ENCODE data around the gene MPZL2.

Gene MPZL2

GRCh38 chr11:118229274-118229847, 34.7 kb downstream of the MPZL2 start:
- H3K9me3 ChIP-seq (ENCODE audit: control insufficient read depth, low read length), result no peaks in the 10 kb centered on the region
- peaks cover 6% of the 10 kb centered on the region for H3K4me1 ChIP-seq (ENCODE audit: control insufficient read depth, insufficient read depth, low read length)

DNA sequence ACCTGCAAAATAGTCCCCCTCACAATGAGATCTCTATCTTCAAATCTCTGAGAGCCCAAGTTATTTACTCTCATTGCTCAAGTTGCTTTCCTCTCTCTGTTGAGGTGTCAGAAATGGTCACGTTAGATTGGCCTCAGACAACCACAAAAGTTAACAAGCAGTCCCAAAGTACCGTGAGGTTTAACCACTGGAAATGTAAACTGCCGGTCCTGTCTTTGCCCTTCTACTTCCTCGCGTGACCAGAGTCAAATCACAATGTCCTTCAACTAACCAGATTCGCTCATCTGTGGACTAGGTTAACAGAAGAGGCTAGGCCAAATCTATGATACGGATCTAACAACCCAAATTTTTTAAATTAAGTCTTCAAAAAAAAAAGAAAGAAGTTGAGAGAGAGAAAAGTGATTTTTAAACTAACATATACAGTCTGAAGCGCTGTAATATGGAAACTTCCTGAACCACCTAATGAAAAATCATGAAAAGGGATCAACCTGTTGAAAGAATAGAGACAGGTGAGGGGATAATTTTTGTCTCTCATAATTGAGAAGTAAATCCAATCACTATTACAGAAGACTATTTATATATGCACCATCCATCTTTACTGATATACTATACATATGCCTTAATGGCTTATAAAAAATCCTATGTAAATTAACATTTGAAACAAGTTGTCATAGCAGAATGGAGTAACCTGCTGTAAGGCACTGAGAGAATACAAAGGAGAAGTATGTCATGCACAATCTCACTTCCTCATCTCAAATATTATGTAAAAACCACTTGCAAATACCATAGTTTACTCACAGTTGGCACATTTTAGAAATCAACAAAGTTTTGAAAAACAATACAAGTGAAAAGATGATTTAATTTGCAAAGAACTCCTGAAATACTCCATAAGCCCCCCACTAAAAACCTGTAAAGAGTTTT, 36.0 kb downstream of the MPZL2 start:
- peaks cover 13% of the 10 kb centered on the region for H3K4me1 ChIP-seq (ENCODE audit: control insufficient read depth, insufficient read depth, low read length)
- H3K4me3 ChIP-seq (ENCODE audit: low read length), result no peak overlapping the region
- no peak for DNase-seq (ENCODE audit: low read depth)
- H3K9ac ChIP-seq (ENCODE audit: low read length), result no peak overlapping the region
- peaks cover 9% of the 10 kb centered on the region for H3K27me3 ChIP-seq (replicated peaks; ENCODE audit: control insufficient read depth, insufficient read depth, low read length)
- no peaks in the 10 kb centered on the region for H3K9me3 ChIP-seq (ENCODE audit: control insufficient read depth, low read length)
- no peaks in the 10 kb centered on the region for H3K36me3 ChIP-seq (ENCODE audit: control insufficient read depth, insufficient read depth, low read length, severe bottlenecking)

More at GRCh38 chr11:118229274-118229847, 34.7 kb downstream of the MPZL2 start:
- DNase-seq (ENCODE audit: low read depth), result no peak
- H3K27me3 ChIP-seq (replicated peaks; ENCODE audit: control insufficient read depth, insufficient read depth, low read length), result peaks cover 4% of the 10 kb centered on the region
- H3K4me3 ChIP-seq (ENCODE audit: low read length), result no peak overlapping the region
- H3K9ac ChIP-seq (ENCODE audit: low read length), result no peak overlapping the region
- no peaks in the 10 kb centered on the region for H3K36me3 ChIP-seq (ENCODE audit: control insufficient read depth, insufficient read depth, low read length, severe bottlenecking)

- H3K4me1 ChIP-seq (ENCODE audit: control insufficient read depth, insufficient read depth, low read length), result peaks cover 13% of the 10 kb centered on the region
- no peaks in the 10 kb centered on the region for H3K9me3 ChIP-seq (ENCODE audit: control insufficient read depth, low read length)
- H3K4me3 ChIP-seq (ENCODE audit: low read length), result no peak overlapping the region
- no peak overlapping the region for H3K9ac ChIP-seq (ENCODE audit: low read length)
- peaks cover 9% of the 10 kb centered on the region for H3K27me3 ChIP-seq (replicated peaks; ENCODE audit: control insufficient read depth, insufficient read depth, low read length)
- H3K36me3 ChIP-seq (ENCODE audit: control insufficient read depth, insufficient read depth, low read length, severe bottlenecking), result no peaks in the 10 kb centered on the region
- DNase-seq (ENCODE audit: low read depth), result no peak
Measured at GRCh38 chr11:118226781-118227180, 37.3 kb downstream of the MPZL2 start.

DNA sequence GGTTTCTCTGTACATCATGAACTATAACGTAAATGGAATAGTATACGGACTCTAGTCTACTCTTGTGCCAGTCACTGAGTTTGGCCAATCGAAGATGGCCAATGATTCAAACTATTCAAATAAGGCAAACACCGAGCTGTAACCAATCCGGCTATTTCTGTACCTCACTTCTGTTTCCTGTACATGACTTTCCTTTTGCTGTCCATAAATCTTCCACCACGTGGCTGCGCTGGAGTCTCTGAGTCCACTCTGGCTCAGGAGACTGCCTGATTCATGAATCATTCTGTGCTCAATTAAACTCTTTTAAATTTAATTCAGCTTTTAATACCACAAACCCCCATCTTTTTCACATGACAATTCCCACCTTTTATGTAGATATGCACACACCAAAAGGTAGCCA, 37.8 kb downstream of the MPZL2 start:
- DNase-seq (ENCODE audit: low read depth), result no peak
- no peak overlapping the region for H3K9ac ChIP-seq (ENCODE audit: low read length)
- H3K36me3 ChIP-seq (ENCODE audit: control insufficient read depth, insufficient read depth, low read length, severe bottlenecking), result no peaks in the 10 kb centered on the region
- peaks cover 13% of the 10 kb centered on the region for H3K4me1 ChIP-seq (ENCODE audit: control insufficient read depth, insufficient read depth, low read length)
- H3K27me3 ChIP-seq (replicated peaks; ENCODE audit: control insufficient read depth, insufficient read depth, low read length), result peaks cover 13% of the 10 kb centered on the region
- H3K9me3 ChIP-seq (ENCODE audit: control insufficient read depth, low read length), result no peaks in the 10 kb centered on the region
- no peak overlapping the region for H3K4me3 ChIP-seq (ENCODE audit: low read length)

DNA sequence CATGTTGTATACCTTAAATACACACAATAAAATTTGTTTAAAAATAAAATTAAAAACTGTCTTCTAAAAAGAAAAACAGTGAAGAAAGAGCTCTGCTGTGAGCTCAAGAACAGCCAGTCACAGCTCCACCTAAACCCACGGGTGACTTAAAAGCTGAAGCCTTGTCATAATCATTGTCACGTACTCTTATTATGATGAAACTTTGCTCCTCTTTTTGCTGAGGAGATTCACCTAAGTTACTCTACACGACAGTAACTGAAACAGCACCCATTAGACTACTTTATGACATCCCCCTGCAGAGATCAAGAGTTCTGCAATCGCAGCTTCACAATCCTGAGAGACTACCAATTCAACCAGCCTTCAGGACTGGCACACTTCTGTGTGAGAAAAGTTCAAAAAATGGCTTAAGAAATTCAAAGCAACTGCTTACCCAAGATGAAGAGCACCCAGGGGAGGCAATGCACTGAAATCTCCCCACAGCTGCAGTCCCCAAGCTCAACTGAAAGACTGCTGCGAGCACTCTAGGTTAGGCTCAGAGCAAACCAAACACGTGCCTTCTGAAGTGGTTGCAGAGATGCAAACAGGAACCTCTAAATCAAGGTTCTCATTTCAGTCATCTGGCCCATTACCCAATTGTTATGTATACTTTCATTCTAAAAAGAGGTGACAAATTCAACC, 39.4 kb downstream of the MPZL2 start, which contains the start of gene JAML:
TSS of gene JAML (minus strand) at position 501 of the 678 bp plus-strand sequence. CDS start 10,145 bp downstream, outside the sequence.
- DNase-seq (ENCODE audit: low read depth), result no peak
- no peak within 1 kb of the TSS for H3K9ac ChIP-seq (ENCODE audit: low read length)
- peaks cover 29% of the 10 kb centered on the region for H3K27me3 ChIP-seq (replicated peaks; ENCODE audit: control insufficient read depth, insufficient read depth, low read length)
- no peak within 1 kb of the TSS for H3K4me3 ChIP-seq (ENCODE audit: low read length)
- H3K9me3 ChIP-seq (ENCODE audit: control insufficient read depth, low read length), result no peaks in the 10 kb centered on the region
- no peaks in the 10 kb centered on the region for H3K36me3 ChIP-seq (ENCODE audit: control insufficient read depth, insufficient read depth, low read length, severe bottlenecking)
- H3K4me1 ChIP-seq (ENCODE audit: control insufficient read depth, insufficient read depth, low read length), result peaks cover 13% of the 10 kb centered on the region

DNA sequence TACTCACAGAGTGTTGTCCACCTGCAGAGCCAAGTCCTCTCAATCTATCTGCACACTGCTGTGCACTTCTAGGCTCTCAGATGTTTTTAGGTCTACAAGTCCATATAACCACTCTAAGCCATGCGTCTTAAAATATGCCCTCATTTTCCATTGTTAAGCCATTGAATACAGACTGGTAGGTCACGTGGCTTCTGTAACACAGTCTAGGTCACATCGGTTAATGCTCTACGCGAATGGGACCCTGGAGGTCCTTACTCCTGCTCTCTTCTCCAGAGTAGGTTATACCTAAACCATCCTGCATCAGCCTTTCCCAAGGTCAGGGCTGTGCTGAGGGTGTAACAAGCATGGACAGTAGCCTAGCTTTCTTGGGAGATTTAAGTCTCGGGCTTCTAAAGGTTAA, 40.1 kb downstream of the MPZL2 start:
- no peaks in the 10 kb centered on the region for H3K9me3 ChIP-seq (ENCODE audit: control insufficient read depth, low read length)
- H3K4me1 ChIP-seq (ENCODE audit: control insufficient read depth, insufficient read depth, low read length), result peaks cover 13% of the 10 kb centered on the region

DNA sequence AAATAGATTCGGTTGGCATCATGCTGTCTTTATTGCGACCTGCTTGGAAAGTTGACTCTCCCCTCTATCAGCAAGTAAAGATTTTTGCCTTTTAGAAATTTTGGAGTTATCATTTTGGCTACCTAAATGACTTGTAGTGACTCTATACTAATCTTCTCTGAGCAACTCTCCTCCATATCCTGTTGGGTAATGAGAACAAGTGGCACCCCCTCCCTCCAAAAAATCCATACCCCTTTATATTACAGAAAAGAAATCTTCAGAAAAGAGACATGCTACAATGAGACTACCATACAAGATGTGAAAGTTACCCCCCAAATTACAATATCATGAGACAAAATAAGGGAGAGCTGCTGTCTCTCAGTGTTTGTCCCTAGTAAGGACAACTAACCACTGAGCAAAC, 40.5 kb downstream of the MPZL2 start:
- no peak for DNase-seq (ENCODE audit: low read depth)
- Histone ChIP-seq H3K4me3 (ENCODE audit: low read length) (no peak overlapping the region), H3K36me3 (ENCODE audit: control insufficient read depth, insufficient read depth, low read length, severe bottlenecking) (no peaks in the 10 kb centered on the region), H3K27me3 (replicated peaks; ENCODE audit: control insufficient read depth, insufficient read depth, low read length) (peaks cover 34% of the 10 kb centered on the region), H3K9me3 (ENCODE audit: control insufficient read depth, low read length) (no peaks in the 10 kb centered on the region), H3K4me1 (ENCODE audit: control insufficient read depth, insufficient read depth, low read length) (peaks cover 13% of the 10 kb centered on the region), H3K9ac (ENCODE audit: low read length) (no peak overlapping the region)

More for the DNA sequence above, 40.1 kb downstream of the MPZL2 start:
- H3K27me3 ChIP-seq (replicated peaks; ENCODE audit: control insufficient read depth, insufficient read depth, low read length), result peaks cover 34% of the 10 kb centered on the region
- H3K36me3 ChIP-seq (ENCODE audit: control insufficient read depth, insufficient read depth, low read length, severe bottlenecking), result no peaks in the 10 kb centered on the region
- DNase-seq (ENCODE audit: low read depth), result no peak
- H3K4me3 ChIP-seq (ENCODE audit: low read length), result no peak overlapping the region
- H3K9ac ChIP-seq (ENCODE audit: low read length), result no peak overlapping the region

DNA sequence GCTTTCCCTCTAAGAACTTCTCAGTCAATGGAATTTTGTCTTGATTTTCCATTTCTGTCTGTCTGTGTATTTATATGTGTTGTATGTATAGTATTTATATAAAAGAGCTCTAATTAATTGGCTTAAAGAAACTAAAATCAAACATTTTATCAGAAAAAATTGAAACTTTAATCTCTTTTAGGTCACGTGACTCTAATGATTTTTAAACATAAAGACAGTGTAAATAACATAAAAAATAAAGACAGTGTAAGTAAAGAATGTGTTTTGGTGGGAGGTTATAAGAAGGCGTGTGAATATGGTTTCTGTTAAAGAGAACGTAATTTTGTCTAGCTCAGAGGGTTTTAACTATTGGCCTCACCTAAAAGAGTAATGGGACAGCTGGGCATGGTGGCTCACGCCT, 41.7 kb downstream of the MPZL2 start:
- no peak for DNase-seq (ENCODE audit: low read depth)
- Histone ChIP-seq H3K9me3 (ENCODE audit: control insufficient read depth, low read length) (no peaks in the 10 kb centered on the region), H3K4me1 (ENCODE audit: control insufficient read depth, insufficient read depth, low read length) (peaks cover 13% of the 10 kb centered on the region), H3K9ac (ENCODE audit: low read length) (no peak overlapping the region), H3K27me3 (replicated peaks; ENCODE audit: control insufficient read depth, insufficient read depth, low read length) (peaks cover 34% of the 10 kb centered on the region), H3K36me3 (ENCODE audit: control insufficient read depth, insufficient read depth, low read length, severe bottlenecking) (no peaks in the 10 kb centered on the region), H3K4me3 (ENCODE audit: low read length) (no peak overlapping the region)

GRCh38 chr11:118221419-118221818, 42.7 kb downstream of the MPZL2 start:
- H3K36me3 ChIP-seq (ENCODE audit: control insufficient read depth, insufficient read depth, low read length, severe bottlenecking), result no peaks in the 10 kb centered on the region
- H3K9me3 ChIP-seq (ENCODE audit: control insufficient read depth, low read length), result no peaks in the 10 kb centered on the region
- peaks cover 42% of the 10 kb centered on the region for H3K27me3 ChIP-seq (replicated peaks; ENCODE audit: control insufficient read depth, insufficient read depth, low read length)
- H3K4me1 ChIP-seq (ENCODE audit: control insufficient read depth, insufficient read depth, low read length), result peaks cover 7% of the 10 kb centered on the region
- H3K9ac ChIP-seq (ENCODE audit: low read length), result no peak overlapping the region
- no peak overlapping the region for H3K4me3 ChIP-seq (ENCODE audit: low read length)
- DNase-seq (ENCODE audit: low read depth), result no peak

DNA sequence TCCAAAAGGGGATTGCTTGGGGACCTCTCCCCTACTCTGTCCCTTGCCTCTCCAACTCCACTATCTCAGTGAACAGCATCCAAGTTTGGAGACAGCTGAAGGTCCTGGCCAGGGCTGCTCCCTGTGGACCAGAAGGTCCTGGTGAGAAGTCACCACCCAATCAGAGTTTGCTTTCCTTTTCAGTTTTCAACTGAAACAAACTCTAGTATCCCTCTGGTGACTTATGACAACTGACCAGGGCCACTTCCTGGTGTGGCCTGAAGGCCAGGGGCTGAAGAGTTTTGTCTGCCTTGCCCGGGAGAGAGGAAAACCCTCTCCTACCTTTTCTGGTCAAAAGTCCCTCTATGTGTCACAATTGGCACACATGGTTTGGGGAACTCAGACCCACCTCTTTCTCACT, 44.4 kb downstream of the MPZL2 start:
- H3K4me1 ChIP-seq (ENCODE audit: control insufficient read depth, insufficient read depth, low read length), result peaks cover 7% of the 10 kb centered on the region
- no peak for DNase-seq (ENCODE audit: low read depth)
- H3K36me3 ChIP-seq (ENCODE audit: control insufficient read depth, insufficient read depth, low read length, severe bottlenecking), result no peaks in the 10 kb centered on the region
- no peak overlapping the region for H3K9ac ChIP-seq (ENCODE audit: low read length)
- H3K9me3 ChIP-seq (ENCODE audit: control insufficient read depth, low read length), result no peaks in the 10 kb centered on the region
- H3K4me3 ChIP-seq (ENCODE audit: low read length), result no peak overlapping the region
- peaks cover 55% of the 10 kb centered on the region for H3K27me3 ChIP-seq (replicated peaks; ENCODE audit: control insufficient read depth, insufficient read depth, low read length)

- no peaks in the 10 kb centered on the region for H3K36me3 ChIP-seq (ENCODE audit: control insufficient read depth, insufficient read depth, low read length, severe bottlenecking)
- peaks cover 60% of the 10 kb centered on the region for H3K27me3 ChIP-seq (replicated peaks; ENCODE audit: control insufficient read depth, insufficient read depth, low read length)
- H3K4me1 ChIP-seq (ENCODE audit: control insufficient read depth, insufficient read depth, low read length), result peaks cover 6% of the 10 kb centered on the region
- no peak overlapping the region for H3K4me3 ChIP-seq (ENCODE audit: low read length)
- H3K9ac ChIP-seq (ENCODE audit: low read length), result no peak overlapping the region
- DNase-seq (ENCODE audit: low read depth), result no peak
- no peaks in the 10 kb centered on the region for H3K9me3 ChIP-seq (ENCODE audit: control insufficient read depth, low read length)
Measured at GRCh38 chr11:118219244-118219643, 44.9 kb downstream of the MPZL2 start.

All from adipocyte (in vitro differentiated cells).